GM21515 (cell line): ENCODE data around the gene GTF2H2C.
A peak's percentile ranks its signal among the peaks of the same experiment; 100 is the strongest.
"Not testable (repeated sequence)": the region's sequence is repeated elsewhere in the genome, so short reads cannot be mapped to it uniquely, and the experiment has no call there.

ENCODE experiments used
- ATAC-seq: cut with Tn5 transposase; IDR thresholded peaks from one replicate; pipeline ENCODE4 v1.9.1; 2021; ENCODE audit not compliant: unreplicated experiment

GTF2H2C gene

DNA sequence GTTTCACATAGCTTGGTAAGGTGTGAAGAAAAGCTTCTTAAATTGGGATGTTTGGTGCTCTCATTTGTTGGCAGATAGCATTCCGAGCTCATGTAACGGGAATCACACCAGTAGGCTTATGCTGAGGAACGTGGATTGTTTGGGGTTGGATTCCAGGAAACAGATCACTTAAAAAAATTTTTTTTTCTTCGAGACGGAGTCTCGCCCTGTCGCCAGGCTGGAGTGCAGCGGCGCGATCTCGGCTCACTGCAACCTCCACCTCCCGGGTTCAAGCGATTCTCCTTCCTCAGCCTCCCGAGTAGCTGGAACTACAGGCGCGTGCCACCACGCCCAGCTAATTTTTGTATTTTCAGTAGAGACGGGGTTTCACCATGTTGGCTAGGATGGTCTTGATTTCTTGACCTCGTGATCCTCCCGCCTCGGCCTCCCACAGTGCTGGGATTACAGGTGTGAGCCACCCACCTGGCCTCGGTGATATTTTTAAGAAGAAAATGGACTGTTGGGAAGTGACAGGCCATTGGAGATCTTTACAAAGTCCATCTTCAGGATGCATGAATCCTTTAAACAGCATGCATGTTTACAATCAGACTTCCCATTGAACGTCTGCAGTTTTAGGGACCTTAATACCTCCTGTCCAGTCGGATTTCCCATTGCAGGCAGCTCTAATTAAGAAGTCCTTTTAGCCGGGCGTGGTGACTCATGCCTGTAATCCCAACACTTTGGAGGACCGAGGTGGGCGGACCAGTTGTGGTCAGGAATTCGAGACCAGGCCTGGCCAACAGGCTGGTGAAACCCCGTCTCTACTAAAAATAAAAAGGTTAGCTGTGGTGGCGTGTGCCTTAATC, 818 bp downstream of the GTF2H2C start:
- ATAC-seq: not testable (repeated sequence)

DNA sequence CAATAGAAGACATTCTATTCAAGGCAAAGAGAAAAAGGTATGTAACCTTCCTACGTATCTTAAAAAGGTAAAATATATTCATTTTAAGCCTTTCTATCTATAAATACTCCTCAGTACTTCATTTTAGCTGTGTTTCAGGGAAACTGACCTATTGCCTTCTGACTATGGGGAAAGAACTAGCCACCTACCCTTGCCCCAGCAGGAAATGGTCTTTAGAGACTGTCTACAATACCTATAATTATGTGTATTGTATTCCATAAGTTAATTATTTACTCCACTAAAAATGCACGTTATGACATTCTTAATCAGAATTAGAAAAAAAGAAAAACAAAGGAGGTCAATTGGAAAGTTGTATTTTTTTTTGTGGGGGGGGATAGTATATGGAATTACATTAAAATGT, 6.2 kb downstream of the GTF2H2C start:
- not testable (repeated sequence) for ATAC-seq

DNA sequence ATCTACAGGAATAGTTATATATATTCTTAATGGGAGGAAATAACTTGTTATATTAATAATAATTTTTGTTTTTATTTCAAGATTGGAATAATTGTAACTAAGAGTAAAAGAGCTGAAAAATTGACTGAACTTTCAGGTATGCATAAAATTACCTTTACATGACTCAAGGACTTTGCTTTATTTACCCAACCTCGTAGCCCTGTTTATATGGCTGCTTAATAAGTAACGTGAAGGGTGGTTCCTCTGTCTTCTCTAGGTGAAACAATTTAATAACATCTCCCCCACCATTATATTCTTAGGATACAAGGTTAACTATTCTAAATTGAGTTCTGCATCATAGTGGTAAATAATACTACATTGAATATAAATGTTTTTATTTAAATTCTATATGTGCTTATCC, 8.1 kb downstream of the GTF2H2C start:
- ATAC-seq: not testable (repeated sequence)

DNA sequence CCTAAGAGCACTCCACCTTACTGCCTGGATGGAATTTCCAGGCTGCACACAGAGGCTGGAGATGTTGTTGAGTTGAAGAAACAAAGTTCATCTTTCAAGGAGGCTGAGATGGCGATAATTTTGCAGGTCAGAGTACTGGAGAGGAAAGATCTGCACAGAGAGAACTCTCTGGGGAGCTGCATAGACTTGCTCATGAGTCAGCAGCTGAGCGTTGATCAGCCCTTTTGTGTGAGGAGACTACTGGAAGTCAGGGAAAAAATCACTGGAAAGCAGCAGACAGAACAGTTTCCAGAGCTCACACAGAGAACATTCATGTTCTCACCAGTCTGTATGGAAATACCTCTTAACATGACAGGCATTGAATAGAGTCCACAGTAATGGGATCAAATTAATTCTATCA, 23.4 kb downstream of the GTF2H2C start:
- not testable (repeated sequence) for ATAC-seq

DNA sequence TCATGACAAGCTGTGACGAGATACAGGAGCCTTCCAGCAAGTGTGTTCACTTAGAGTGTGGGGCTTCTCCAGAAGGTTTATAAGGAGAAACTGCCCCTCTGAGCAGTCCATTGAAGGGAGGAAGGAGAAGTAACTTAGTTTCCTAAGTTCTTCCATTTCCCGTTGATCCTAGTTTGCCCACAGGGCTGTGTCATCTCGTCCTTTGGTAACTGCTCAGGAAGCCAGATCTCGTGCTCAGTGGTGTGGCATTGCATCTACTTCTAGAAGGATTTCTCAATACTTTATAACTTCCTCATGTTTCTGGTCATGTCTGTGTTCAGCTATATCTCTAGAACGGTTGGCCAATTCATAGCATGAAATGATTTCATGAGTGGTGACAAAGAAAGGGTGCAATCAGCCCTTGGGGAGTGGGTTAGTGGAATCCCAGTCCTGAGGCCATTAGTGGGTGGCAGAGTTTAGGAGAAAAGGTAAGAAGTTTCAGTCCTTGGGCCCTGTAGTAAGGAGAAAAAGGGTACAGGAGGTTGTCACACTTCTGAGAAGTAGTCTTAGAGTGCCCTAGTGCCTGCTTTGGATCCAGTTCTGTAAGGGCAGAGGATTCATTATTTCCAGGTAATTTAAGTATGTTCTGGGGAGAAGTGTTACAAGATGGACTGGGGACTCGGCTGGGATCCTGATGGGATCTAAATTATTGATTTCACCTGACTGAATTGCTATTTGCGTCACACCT, 36.3 kb downstream of the GTF2H2C start:
- not testable (repeated sequence) for ATAC-seq

DNA sequence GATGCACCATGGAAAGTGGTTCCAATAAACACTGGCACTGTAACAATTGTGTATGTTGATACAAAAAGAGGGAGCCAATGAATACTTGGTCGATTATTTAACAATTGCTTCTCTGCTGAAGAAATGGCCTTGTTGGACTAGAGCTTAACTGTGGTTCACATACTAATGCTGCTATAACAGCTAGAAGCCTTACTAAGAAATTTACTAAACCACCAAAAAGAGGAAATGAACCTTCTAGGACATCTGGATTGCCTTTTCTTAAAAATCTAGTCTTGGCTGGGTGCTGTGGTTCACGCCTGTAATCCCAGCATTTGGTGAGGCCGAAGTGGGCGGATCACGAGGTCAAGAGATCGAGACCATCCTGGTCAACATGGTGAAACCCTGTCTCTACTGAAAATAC, 42.0 kb downstream of the GTF2H2C start:
- peak; percentile 73 for ATAC-seq

DNA sequence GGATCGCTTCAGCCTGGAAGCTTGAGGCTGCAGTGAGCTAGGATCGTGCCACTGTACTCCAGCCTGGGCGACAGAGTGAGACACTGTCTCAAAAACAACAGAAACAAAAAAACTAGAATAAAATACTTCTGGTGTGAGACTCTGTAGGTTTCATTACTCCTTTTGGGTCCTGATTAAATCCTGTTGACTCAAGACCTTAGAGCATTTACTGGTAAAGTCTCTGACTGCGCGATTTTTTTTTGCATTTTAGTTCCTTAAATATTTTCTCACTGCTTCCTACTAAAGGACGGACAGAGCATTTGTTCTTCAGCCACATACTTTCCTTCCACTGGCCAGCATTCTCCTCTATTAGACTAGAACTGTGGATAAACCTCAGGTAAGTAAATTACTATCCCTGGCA, 46.8 kb downstream of the GTF2H2C start:
- ATAC-seq: not testable (repeated sequence)

DNA sequence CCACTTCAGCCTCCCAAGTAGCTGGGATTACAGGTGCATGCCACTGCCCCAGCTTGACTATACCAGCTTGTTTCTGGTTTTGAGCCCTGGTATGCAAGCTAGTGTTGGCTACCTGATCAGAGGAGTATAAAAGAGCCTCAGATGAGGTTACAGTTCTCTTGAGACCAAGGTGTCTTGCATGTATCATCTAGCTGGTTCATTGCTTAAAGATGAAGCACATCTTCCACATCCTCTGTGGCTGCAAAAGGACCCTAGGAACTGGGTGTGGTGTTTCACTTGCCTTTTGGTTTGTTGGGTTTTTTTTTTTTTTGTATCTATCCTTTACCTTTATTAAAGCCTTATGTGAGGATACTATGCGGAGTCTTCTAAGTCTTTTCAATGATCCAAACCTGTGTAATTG, 47.8 kb downstream of the GTF2H2C start:
- not testable (repeated sequence) for ATAC-seq

DNA sequence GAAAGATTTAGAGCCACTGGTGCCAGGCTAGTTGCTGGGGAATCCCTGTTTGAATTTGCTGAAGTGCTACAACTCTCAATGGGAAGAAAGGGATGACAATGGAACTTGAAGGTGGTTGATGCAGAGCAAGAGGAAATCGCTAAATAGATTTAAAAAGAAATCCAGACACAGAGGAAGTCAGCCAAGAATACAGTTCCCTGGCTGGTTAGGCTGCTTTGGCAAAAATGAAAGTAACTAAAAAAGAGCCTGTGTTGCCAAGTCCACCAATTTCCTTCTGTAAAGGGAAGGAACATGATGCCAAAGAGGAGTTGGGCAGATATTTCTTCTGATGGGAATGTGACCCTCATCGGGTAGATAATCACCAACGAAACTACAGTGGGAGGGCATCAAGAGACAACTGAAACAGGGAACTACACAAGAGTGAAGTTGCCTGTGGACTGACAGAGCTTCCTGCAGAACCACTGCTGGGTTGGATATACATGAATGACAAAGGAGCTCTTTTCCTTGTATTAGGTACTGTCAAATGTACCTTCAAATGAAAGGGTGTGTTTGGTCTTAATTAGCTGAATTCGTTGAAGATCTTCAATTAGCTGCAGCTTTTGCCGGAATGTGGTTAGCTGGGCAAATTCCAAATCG, 49.0 kb downstream of the GTF2H2C start:
- ATAC-seq: not testable (repeated sequence)

DNA sequence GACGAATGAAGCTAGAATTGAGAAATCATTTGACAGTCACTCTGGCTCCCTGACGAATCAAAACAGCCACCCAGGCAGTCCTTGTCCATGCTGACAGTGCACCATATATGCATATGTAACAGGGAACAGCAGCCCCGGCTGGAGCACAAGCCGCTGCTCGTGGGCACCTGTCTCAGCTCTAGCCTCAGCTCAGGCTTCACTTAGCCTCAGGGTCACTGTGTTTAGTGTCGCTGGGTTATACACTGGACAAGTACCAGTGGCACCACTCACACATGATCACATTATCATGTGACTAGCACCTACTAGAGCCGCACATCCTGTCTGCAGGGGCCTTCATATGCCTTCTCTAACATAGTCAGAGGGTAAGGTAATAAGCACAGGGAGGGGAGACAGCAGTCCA, 54.9 kb downstream of the GTF2H2C start:
- not testable (repeated sequence) for ATAC-seq

DNA sequence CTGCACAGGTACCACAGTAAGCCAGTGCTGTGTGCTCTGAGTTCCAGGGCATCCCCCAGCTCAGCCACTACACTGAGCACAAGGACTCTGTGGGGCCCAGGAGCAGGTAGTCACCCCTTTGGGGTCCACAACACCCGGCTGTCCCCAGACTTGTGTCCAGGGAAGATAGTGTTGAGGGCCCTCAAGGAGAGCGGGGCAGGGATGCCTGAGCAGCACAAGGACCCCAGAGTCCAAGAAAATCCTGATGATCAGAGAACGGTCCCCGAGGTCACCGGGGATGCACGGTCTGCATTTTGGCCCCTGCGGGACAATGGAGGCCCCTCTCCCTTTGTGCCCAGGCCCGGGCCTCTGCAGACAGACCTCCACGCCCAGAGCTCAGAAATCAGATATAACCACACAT, 71.9 kb downstream of the GTF2H2C start:
- not testable (repeated sequence) for ATAC-seq
